ENCODE measurements around the gene MLLT10.

The MLLT10 gene

DNA sequence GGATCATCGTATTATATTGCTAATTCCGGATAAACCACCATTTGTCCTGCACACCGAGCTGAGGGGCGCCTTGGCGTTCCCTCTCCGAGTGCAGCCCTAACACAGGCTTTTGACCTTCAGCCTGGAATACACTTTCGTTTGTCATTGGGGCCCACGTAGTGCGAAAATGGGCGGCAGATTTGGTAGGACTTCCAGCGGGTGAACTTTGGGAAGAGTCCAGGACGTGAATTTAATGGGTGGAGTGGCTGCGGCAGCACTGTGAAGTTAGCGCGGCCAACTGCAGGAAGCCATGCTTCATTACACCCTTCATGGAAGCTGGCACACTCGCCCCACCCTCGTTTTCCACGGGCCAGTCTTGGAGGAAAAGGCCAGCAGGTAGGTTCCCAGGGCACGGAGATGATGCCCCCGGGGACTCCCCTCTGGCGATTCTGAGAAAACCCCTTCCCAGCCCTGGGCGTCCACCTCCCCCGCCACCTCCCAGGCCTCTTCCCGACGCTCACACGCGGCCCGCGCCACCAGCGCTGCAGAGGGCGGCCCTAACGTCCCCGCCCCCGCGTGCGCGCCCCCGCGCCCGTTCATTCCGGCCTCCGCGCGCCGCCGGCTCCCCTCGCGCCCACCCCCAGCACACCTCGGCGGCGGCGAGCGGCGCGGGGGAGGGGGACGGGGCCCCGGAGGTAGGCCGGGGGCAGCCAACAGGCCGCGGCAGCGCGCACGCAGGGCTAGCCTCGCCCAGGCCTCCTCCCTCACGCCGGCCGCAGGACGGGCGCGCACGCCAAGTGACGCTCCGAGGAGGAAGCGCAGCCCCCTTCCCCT is at the start of gene MLLT10:
Gene MLLT10 (plus strand): TSS at position 766 of the 813 bp plus-strand sequence. CDS start 413 bp downstream, outside the sequence.
- peak; percentile 94 for DNase-seq

GRCh38 chr10:21487416-21488180 is 46.4 kb upstream of the MLLT10 start:
- no peak for DNase-seq

- no peak for DNase-seq
Observed at GRCh38 chr10:21488246-21488956, 45.6 kb upstream of the MLLT10 start.

DNA sequence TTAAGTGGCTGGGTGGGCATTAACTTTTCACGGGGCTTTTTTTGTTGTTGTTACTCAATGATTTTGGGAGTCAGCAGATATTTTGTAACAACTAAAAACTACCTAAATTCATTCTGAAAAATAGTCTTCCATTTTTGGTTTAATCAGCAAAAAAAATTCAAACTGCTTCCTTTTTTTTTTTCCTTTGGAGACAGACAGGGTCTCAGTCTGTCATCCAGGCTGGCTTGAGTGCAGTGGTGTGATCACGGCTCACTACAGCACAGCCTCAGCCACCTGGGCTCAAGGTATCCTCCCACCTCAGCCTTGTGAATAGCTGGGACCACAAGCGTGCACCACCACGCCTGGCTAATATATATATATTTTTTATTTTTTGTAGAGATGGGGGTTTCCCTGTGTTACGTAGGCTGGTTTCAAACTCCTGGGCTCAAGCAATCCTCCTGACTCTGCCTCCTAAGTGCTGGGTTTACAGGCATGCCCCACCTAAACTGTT is 45.0 kb upstream of the MLLT10 start:
- DNase-seq: no peak

GRCh38 chr10:21490028-21490710 is 43.9 kb upstream of the MLLT10 start:
- no peak for DNase-seq

- no peak for DNase-seq
Observed at GRCh38 chr10:21490711-21491105, 43.3 kb upstream of the MLLT10 start.

GRCh38 chr10:21492421-21492820 is 41.6 kb upstream of the MLLT10 start:
- no peak for DNase-seq

GRCh38 chr10:21493784-21494183 is 40.2 kb upstream of the MLLT10 start:
- no peak for DNase-seq

- DNase-seq: peak; percentile 4
Observed at GRCh38 chr10:21494191-21495001, 39.6 kb upstream of the MLLT10 start.

DNA sequence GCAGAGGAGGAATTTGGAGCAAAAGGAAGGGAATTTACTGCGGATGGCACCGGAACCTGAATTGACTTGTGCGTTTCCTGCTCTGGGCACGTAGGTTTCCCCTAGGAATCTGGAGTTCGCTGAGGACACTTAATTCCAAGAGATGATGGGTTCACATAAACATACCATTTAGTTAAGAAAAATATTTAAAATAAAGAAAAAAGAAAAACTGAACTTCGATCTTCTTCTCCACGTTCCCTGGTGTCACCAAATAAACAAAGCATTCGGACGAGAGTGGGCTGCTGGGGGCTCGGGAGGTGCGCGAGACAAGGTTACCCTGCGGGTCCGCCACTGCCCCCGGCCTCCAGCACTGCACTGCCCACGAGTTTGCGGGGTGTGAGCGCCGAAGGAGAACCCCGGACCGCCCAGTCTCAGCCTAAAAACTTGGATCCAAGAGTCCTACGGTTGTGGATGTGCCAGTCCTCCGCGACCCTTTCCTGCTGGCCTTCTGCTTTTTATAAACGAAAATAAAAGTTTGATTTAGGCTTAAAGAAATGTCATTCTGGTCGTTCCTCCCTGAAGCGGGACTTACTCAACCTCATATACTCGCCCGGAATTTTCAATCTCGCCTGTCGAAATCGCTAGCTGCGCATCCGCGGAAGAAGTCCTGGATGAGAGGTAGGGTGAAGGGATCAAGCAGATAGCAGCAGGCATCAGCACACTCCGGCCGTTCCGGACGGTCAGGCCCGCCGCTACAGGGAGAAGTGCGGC is 38.9 kb upstream of the MLLT10 start:
- DNase-seq: no peak

DNA sequence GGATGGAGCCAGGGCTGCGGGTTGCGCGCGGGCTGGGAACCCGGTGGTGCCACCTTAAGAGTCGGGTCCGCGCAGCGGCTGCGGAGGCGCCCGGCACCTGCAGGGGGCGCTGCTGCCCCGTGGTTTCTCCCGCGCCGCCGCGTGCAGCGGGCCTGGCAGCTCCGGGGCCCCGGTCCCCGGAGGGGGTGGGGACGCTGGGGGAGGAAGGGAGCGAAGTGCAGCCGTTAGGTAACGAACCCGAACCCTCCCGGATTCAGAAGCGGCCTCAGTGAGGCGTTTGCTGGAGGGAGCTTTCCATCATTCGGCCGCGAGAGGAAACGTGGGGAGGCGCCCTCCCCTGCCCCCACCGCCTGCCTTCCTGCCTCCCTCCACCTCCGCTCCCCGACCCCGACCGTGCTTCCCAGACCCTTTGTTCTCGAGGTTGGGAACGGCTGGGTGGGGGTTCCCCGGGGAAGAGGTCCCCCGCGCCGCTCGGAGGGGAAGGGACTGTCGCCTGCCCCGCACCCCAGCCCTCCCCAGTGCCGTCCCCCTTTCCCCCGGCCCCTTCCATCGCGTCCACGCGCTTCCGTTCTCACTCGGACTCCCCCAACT is 38.2 kb upstream of the MLLT10 start:
- peak; percentile 88 for DNase-seq

DNA sequence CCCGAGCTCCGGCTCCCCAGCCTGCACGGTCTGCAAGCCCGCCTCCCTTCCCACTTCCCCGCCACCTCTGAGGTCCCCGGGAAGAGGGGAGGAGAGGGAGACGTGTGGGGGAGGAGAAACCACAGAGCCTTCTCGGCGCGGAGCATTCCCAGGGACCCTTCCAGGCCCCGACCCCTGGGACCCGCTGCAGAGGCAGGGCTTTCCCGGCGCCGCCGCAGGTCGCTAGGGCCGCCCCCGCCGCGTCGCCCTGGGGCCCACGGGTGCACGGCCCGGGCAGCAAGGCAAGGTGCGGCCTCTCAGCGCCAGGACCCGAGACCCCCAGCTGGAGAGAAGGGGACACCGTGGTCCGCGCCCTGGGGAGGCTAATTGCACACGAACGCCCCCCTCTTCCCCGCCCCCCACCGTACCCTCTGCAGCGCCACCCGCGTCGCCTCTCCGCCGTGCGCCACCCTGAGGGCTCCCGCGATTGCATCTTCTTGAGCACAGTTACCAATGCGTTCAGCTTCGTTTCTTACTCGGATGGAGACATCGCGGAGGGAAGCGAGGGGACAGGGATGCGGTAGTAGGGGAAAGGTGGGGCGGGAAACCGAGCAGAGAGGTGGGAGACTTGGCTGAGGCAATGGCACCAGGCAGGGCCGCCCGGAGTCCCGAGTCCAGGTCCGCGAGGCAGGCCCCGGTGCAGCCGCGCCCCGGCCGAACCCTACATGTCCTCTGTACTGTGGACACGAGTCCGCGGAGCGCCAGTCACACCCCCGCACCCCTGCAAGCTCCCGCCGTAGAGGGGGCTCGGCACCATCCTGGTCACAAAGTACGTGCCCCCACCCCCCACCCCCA is 37.5 kb upstream of the MLLT10 start:
- DNase-seq: peak; percentile 54

DNA sequence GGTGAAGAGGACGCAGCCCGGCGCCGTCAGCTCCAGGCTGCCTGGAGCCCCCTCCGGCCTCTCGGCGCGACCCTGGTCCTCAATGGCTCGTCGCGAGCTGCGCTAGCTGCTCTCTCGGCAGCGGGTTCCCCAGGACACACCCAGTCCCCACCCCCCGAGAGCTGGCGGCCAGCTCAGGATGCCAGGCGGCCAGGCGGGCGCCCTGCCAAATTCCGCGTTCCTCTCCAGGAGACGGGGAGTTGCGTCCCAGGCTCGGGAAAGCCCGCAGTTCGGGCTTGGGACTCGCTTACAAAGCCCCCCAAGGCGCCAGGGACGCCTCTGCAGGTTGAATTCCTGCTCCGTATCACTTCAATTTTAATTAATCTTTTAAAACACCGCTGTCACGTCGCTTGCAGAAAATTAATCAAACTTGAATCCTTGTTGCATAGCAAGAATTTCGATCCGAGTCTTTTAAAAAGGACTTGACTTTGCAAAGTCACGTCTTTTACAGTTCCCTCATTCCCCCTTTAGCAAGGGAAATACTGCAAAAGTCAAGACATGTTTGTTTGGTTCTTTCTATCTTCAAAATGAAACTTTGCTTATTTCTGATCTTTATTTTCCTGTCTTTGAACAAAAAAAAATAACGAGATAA is 36.7 kb upstream of the MLLT10 start:
- DNase-seq: peak; percentile 16

DNA sequence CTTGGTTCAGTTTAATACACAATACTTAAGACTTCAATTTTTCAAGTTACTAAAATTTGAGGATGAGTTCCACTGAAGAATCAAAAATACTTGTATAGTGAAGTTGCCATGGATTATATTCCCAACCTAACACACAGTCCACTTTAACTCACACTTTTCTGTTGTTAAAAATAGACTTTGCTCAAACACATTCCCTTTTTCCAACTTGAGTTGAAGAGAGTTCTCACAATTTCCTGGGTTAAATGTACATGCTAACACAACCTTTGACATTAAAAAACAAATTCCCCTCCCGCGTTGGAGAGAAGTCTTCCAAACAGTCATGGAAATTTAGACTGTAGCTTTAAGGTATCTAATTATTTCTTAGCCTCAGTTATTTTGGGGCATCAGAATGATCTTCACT is 35.7 kb upstream of the MLLT10 start:
- DNase-seq: no peak

- no peak for DNase-seq
Observed at GRCh38 chr10:21498986-21499385, 35.0 kb upstream of the MLLT10 start.

- DNase-seq: peak; percentile 12
Observed at GRCh38 chr10:21499701-21500577, 34.1 kb upstream of the MLLT10 start.

DNA sequence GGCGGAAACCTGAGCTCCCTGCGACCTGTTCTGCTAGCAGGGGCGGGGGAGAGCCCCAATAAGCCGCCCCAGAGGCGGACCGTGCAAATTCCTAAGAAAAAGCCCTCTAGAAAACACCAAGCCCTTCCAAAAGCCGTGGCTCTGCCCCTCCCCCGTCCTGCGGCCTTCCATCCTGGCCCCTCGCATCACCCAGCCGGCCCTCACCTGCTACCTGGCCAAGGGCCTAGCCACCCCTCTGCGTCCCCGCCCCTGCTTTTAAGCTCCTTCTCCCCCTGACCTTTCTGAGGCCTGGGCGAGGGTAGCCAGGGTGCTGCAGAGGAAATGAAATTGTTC is 33.5 kb upstream of the MLLT10 start:
- DNase-seq: no peak

DNA sequence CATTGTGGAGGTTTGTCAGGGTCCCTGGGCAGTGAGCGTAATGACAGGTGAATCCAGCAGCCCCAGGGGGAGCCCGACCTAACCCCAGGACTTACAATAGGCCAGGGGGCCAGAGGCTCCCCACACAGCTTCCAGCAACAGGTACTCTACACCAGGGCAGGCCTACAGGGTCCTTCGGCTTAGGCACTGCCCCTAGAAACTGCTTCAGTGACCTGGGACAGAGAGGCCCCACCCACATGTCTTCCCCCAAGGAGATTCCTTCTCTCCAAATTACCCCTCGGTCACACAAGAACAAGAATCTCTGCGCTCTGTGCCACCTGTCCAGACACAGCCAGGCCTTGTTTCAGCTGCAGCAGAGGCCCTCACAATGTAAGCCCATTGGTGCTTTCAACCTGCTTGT is 32.9 kb upstream of the MLLT10 start:
- DNase-seq: no peak
